MM.1S (cell line): ENCODE data around the gene XRRA1.

ENCODE experiments used
- EZH2 ChIP-seq: fragments of 300-600 bp; sonication (generic); optimal IDR thresholded peaks from 2 replicates; pipeline ENCODE3; 2017; ENCODE audit warnings: low read depth, mild to moderate bottlenecking, antibody characterized with exemption, low read length, mixed read lengths
- TF ChIP-seq, protein P1 (sequence below): fragments of 300-600 bp; sonication (generic); IDR thresholded peaks from 2 replicates; pipeline ENCODE4 v1.5.1; 2016; ENCODE audit warnings: antibody characterized with exemption, low read length, mixed read lengths

- TF ChIP-seq, protein P1, sequence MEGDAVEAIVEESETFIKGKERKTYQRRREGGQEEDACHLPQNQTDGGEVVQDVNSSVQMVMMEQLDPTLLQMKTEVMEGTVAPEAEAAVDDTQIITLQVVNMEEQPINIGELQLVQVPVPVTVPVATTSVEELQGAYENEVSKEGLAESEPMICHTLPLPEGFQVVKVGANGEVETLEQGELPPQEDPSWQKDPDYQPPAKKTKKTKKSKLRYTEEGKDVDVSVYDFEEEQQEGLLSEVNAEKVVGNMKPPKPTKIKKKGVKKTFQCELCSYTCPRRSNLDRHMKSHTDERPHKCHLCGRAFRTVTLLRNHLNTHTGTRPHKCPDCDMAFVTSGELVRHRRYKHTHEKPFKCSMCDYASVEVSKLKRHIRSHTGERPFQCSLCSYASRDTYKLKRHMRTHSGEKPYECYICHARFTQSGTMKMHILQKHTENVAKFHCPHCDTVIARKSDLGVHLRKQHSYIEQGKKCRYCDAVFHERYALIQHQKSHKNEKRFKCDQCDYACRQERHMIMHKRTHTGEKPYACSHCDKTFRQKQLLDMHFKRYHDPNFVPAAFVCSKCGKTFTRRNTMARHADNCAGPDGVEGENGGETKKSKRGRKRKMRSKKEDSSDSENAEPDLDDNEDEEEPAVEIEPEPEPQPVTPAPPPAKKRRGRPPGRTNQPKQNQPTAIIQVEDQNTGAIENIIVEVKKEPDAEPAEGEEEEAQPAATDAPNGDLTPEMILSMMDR, result no peak
- no peak for TF ChIP-seq EZH2
Observed at GRCh38 chr11:74895340-74896116, 53.4 kb downstream of the XRRA1 start.
